Gastrocnemius medialis (tissue), 4 donors: Measurements from ENCODE around the gene CACNA1B. TPM values are rescaled to one million over a fixed set of nuclear protein-coding genes. Genes with fewer than 3 reads are reported as not detected.

ENCODE experiments used
- ATAC-seq, 2 donors: fragments of 150-250 bp; one replicate each; pipeline ENCODE4 v1.9.1; 2016
- DNase-seq, 2 donors: peaks; one replicate each; pipeline ENCODE4 v3.0.0-alpha.2; 2019
- H3K27ac ChIP-seq, 4 donors: fragments of 200-600 bp; sonication (generic); 1 replicate in 1 of 4; 2 replicates in 3 of 4; pipeline ENCODE4 v1.5.1; 2016 to 2018; ENCODE audit warnings: mild to moderate bottlenecking in 2 of 4, moderate library complexity in 1 of 4
- H3K27me3 ChIP-seq, 3 donors: fragments of 200-600 bp; sonication (generic) in 2 of 3; 1 replicate in 1 of 3; 2 replicates in 2 of 3; pipeline versions ENCODE4 v1.5.1 to v1.6.0; 2016 to 2019; ENCODE audit warnings: mild to moderate bottlenecking in 1 of 3, moderate library complexity in 1 of 3
- H3K36me3 ChIP-seq, 2 donors: fragments of 200-600 bp; sonication (generic) in 1 of 2; one replicate each; pipeline ENCODE4 v1.5.1; 2017 to 2018
- H3K4me1 ChIP-seq, 2 donors: fragments of 200-600 bp; sonication (generic) in 1 of 2; one replicate each; pipeline ENCODE4 v1.5.1; 2016 to 2017; ENCODE audit warnings: mild to moderate bottlenecking in 2 of 2
- H3K4me3 ChIP-seq, 4 donors: fragments of 200-600 bp; sonication (generic) in 3 of 4; 1 replicate in 1 of 4; 2 replicates in 3 of 4; pipeline ENCODE4 v1.5.1; 2016 to 2019; ENCODE audit warnings: mild to moderate bottlenecking in 2 of 4
- H3K9me3 ChIP-seq, 3 donors: fragments of 200-600 bp; sonication (generic) in 2 of 3; 1 replicate in 1 of 3; 2 replicates in 2 of 3; pipeline ENCODE4 v1.5.1; 2016 to 2019
- POLR2A ChIP-seq, 2 donors: fragments of 450-650 bp; IDR thresholded peaks; one replicate each; pipeline ENCODE4 v1.6.1; 2017; ENCODE audit warnings: antibody characterized with exemption in 2 of 2, mild to moderate bottlenecking in 2 of 2, moderate library complexity in 2 of 2
- in situ Hi-C, 4 donors: fragments of 200-750 bp; cut with MboI; loops; one replicate each; pipeline versions ENCODE4 v1.15.0 to v1.8.0; 2017; ENCODE audit warnings: low sequenced_read_pairs in 4 of 4
- intact Hi-C: fragments of 100-400 bp; cut with DNase I; formaldehyde crosslinking; loops from one replicate; pipeline ENCODE4 v1.15.1; 2023; ENCODE audit warnings: low total_unique reads
- total RNA-seq, 4 donors: library from RNA; depleted of rRNA; stranded (reverse); fragments of >200 nt; gene quantifications; one replicate each; pipeline versions ENCODE4 v1.1.0 to v1.2.3, GENCODE V29; 2016
- TF ChIP-seq, protein P1 (sequence below), 5 experiments: fragments of 450-650 bp in 3 of 5; fragments of 200-600 bp in 2 of 5; sonication (generic) in 2 of 5; IDR thresholded peaks in 4 of 5; conservative IDR thresholded peaks in 1 of 5; 1 replicate in 4 of 5; 2 replicates in 1 of 5; pipeline ENCODE4 v1.5.1; 2016 to 2019; ENCODE audit warnings: antibody characterized with exemption in 5 of 5, mild to moderate bottlenecking in 3 of 5, moderate library complexity in 3 of 5

CACNA1B gene
- total RNA-seq, 4 donors from 2014 or later: 0.07 TPM; not detected in 3

DNA sequence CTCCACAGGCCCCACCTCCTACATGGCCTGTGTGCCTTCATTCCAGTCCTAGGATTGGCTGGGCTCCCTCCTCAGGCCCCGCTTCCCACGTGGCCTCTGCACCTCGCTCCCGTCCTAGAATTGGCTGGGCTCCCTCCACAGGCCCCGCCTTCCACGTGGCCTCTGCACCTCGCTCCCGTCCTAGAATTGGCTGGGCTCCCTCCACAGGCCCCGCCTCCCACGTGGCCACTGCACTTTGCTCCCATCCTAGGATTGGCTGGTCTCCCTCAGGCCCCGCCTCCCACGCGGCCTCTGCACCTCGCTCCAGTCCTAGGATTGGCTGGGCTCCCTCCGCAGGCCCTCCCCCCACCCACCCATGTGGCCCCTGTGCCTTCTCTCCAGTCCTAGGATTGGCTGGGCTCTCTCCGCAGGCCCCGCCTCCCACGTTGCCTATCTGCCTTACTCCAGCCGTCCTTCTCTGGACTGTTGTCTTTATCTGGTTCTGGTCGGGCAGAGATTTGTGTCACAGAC is 45.3 kb upstream of the CACNA1B start:
- Histone ChIP-seq H3K27me3 (no peaks in the 10 kb centered on the region), H3K4me1 (no peaks in the 10 kb centered on the region), H3K9me3 (no peaks in the 10 kb centered on the region), H3K4me3 (no peak overlapping the region), H3K27ac (no peak overlapping the region), H3K36me3 (peaks cover 0 to 45% of the 10 kb centered on the region in 2 donors)
- DNase-seq (no peak), ATAC-seq (no peak)
- in situ Hi-C loops: no loop called here
- no peak for TF ChIP-seq POLR2A (IDR thresholded peaks at IDR 0.05)
- TF ChIP-seq, protein P1, sequence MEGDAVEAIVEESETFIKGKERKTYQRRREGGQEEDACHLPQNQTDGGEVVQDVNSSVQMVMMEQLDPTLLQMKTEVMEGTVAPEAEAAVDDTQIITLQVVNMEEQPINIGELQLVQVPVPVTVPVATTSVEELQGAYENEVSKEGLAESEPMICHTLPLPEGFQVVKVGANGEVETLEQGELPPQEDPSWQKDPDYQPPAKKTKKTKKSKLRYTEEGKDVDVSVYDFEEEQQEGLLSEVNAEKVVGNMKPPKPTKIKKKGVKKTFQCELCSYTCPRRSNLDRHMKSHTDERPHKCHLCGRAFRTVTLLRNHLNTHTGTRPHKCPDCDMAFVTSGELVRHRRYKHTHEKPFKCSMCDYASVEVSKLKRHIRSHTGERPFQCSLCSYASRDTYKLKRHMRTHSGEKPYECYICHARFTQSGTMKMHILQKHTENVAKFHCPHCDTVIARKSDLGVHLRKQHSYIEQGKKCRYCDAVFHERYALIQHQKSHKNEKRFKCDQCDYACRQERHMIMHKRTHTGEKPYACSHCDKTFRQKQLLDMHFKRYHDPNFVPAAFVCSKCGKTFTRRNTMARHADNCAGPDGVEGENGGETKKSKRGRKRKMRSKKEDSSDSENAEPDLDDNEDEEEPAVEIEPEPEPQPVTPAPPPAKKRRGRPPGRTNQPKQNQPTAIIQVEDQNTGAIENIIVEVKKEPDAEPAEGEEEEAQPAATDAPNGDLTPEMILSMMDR (IDR thresholded peaks at IDR 0.05 in 4 of 5, conservative IDR thresholded peaks at IDR 0.05 in 1 of 5): no peak
- intact Hi-C loops: no loop called here

DNA sequence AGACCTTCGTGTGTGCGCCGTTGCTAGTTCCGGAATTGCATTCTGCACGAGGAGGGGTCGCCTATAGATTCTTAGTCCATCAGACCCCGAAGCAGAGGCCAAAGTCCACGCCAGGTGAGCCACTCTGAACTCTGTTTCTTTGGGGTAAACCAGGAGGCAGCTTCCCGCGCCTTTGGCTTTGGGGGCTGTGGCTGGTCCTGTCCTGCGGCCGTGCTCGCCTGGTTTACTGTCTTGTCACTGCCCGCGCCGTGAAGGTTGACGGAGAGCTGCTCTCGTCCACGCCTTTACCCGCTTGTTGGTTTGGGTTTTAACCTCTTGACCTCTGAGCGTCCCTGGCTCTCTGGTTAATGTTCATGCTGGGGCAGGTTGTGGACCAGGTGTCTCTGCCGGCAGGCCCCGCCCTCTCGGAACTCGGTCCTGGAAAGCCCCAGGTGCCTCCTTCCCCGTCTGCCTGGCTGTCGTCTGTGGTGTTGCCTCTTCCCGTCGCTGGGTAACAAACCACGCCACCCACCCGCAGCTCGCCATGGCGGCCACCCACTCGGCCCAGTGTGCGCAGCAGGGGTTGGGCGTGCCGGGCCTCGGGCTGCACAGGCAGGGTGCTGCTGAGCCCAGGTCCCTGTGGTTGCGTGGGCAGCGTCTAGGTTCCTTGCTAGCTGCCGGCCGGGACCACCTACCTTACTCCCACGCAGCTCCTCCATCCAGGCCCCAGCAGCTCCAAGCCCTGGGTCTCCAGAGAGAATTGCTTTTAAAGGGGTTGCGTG is 44.6 kb upstream of the CACNA1B start:
- DNase-seq (no peak), ATAC-seq (no peak)
- Histone ChIP-seq H3K9me3 (no peaks in the 10 kb centered on the region), H3K27me3 (no peaks in the 10 kb centered on the region), H3K4me3 (no peak overlapping the region), H3K4me1 (no peaks in the 10 kb centered on the region), H3K27ac (no peak overlapping the region), H3K36me3 (peaks cover 0 to 37% of the 10 kb centered on the region in 2 donors)
- intact Hi-C loops: no loop called here
- no peak for TF ChIP-seq POLR2A (IDR thresholded peaks at IDR 0.05)
- TF ChIP-seq, protein P1 (IDR thresholded peaks at IDR 0.05 in 4 of 5, conservative IDR thresholded peaks at IDR 0.05 in 1 of 5): no peak
- in situ Hi-C loops: no loop called here

DNA sequence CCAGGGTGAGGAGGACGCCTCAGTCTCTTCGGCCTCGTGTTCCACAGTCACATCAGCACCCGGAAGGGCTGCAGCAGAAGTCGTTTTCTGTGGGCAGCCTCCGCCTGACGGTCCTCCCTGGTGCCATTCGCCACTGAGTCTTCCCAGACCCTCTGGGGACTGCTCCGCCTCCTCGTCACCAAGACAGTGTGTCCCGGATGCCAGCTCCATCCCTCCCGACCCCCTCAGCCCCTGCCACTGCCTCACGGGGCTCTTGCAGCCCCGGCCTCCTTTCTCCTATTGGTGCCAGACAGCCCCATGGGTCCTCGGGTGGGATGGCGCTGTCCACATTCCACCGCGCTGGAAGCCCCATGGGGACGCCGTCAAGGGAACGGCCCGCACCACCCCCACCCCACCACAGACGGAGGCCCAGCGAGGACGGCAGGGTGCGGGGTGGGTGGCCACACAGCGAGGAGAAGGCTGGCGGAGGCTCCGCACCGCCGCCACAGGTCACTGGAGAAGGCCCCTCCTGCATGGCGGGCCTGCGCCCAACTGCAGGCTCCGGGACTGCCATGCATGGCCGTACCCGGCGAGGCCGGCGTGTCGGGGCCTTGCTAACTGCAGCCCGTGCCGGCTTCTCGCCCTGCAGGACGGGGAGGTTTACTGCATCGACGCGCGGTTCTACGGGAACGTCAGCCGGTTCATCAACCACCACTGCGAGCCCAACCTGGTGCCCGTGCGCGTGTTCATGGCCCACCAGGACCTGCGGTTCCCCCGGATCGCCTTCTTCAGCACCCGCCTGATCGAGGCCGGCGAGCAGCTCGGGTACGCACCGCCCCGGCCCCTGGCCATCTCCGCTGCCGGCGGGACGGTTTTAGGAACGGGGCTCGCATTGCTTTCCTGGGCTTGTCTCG is 43.6 kb upstream of the CACNA1B start:
- Histone ChIP-seq H3K9me3 (no peaks in the 10 kb centered on the region), H3K4me1 (no peaks in the 10 kb centered on the region), H3K27ac (no peak overlapping the region), H3K27me3 (no peaks in the 10 kb centered on the region), H3K4me3 (no peak overlapping the region), H3K36me3 (peaks cover 0 to 35% of the 10 kb centered on the region in 2 donors)
- DNase-seq (no peak), ATAC-seq (no peak)
- intact Hi-C loops (no loop called here), in situ Hi-C loops (no loop called here)
- TF ChIP-seq, protein P1 (IDR thresholded peaks at IDR 0.05 in 4 of 5, conservative IDR thresholded peaks at IDR 0.05 in 1 of 5): no peak

DNA sequence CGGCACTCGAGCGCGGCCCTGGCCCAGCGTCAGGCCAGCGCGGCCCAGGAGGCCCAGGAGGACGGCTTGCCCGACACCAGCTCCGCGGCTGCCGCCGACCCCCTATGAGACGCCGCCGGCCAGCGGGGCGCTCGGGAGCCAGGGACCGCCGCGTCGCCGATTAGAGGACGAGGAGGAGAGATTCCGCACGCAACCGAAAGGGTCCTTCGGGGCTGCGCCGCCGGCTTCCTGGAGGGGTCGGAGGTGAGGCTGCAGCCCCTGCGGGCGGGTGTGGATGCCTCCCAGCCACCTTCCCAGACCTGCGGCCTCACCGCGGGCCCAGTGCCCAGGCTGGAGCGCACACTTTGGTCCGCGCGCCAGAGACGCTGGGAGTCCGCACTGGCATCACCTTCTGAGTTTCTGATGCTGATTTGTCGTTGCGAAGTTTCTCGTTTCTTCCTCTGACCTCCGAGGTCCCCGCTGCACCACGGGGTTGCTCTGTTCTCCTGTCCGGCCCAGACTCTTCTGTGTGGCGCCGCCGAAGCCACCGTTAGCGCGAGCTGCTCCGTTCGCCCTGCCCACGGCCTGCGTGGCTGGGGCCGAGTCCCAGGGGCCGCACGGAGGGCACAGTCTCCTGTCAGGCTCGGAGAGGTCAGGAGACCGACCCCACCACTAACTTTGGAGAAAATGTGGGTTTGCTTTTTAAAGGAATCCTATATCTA is 42.6 kb upstream of the CACNA1B start:
- Histone ChIP-seq H3K27me3 (no peaks in the 10 kb centered on the region), H3K4me3 (no peak overlapping the region), H3K4me1 (no peaks in the 10 kb centered on the region), H3K27ac (no peak overlapping the region), H3K36me3 (peaks cover 0 to 35% of the 10 kb centered on the region in 2 donors), H3K9me3 (no peaks in the 10 kb centered on the region)
- in situ Hi-C loops: no loop called here
- no peak for TF ChIP-seq POLR2A (IDR thresholded peaks at IDR 0.05)
- TF ChIP-seq, protein P1 (IDR thresholded peaks at IDR 0.05 in 4 of 5, conservative IDR thresholded peaks at IDR 0.05 in 1 of 5): no peak
- no peak for ATAC-seq
- intact Hi-C loops: no loop called here
- no peak for DNase-seq
